Right ventricle myocardium superior (tissue), 1 donor: Measurements from ENCODE around the gene PLXNB2. TPM values are rescaled to one million over a fixed set of nuclear protein-coding genes. Genes with fewer than 3 reads are reported as not detected.
"Not testable (repeated sequence)": the region's sequence is repeated elsewhere in the genome, so short reads cannot be mapped to it uniquely, and the experiment has no call there.

Experiments used
- ATAC-seq: fragments of 200-7000 bp; cut with Tn5 transposase; one replicate; pipeline ENCODE4 v1.9.1; 2020; ENCODE audit warnings: mild to moderate bottlenecking; ENCODE audit not compliant: poor library complexity
- DNase-seq: peaks from one replicate; pipeline ENCODE4 v3.0.0-alpha.2; 2020
- intact Hi-C: fragments of 100-400 bp; cut with DNase I; formaldehyde crosslinking; loops from one replicate; pipeline ENCODE4 v1.11.2; 2022
- long read RNA-seq: library from polyadenylated mRNA; unstranded; transcript quantifications from one replicate; pipeline ENCODE4 v2.0.0, GENCODE V29; 2021
- total RNA-seq: library from RNA; stranded (reverse); fragmentation: NEBNext Ultra II Directional; extraction: Animal tissue kit (Norgen Biotek cat#: 25700); gene quantifications from one replicate; pipeline ENCODE4 v1.2.1, GENCODE V29; 2021
- donor health status: DM: no; HTN: yes; CAD: no; lungs with severe emphysema.

The PLXNB2 gene
- 68.3 TPM for total RNA-seq
- long read RNA-seq, full-length matches to known transcripts: 3 of 125 reads
- long read RNA-seq, partial matches to known transcripts: 108 of 125 reads
- long read RNA-seq, other reads (novel, unspliced or antisense): 14 of 125 reads

- DNase-seq: peak; percentile 92
- ATAC-seq: peak; percentile 52
- intact Hi-C loops: no loop called here
Measured at GRCh38 chr22:50306753-50307749, at the start of gene PLXNB2. TSS of gene PLXNB2 (minus strand) at chr22:50307646. CDS start at chr22:50290584, 17,062 bp downstream.

- DNase-seq (no peak), ATAC-seq (no peak)
- intact Hi-C loops: no loop called here
Measured at GRCh38 chr22:50357222-50357621, 49.8 kb upstream of the PLXNB2 start.

GRCh38 chr22:50356186-50356585, 48.7 kb upstream of the PLXNB2 start:
- no peak for ATAC-seq

GRCh38 chr22:50348058-50348457, 40.6 kb upstream of the PLXNB2 start:
- no peak for ATAC-seq
- intact Hi-C loops: no loop called here

More at GRCh38 chr22:50356186-50356585, 48.7 kb upstream of the PLXNB2 start:
- intact Hi-C loops: no loop called here
- no peak for DNase-seq

GRCh38 chr22:50347157-50347556, 39.7 kb upstream of the PLXNB2 start:
- intact Hi-C loops: no loop called here

More at GRCh38 chr22:50348058-50348457, 40.6 kb upstream of the PLXNB2 start:
- DNase-seq: peak; percentile 1

GRCh38 chr22:50346470-50346869, 39.0 kb upstream of the PLXNB2 start:
- peak; percentile 31 for DNase-seq
- ATAC-seq: no peak
- intact Hi-C loops: no loop called here

More at GRCh38 chr22:50347157-50347556, 39.7 kb upstream of the PLXNB2 start:
- no peak for ATAC-seq
- DNase-seq: peak; percentile 17

- DNase-seq (no peak), ATAC-seq (no peak)
- intact Hi-C loops: loop anchor here (2.0 to 5.0 kb wide), 2 partner anchors 66 to 103 kb away; no protein-coding TSS in a partner anchor
Measured at GRCh38 chr22:50343541-50343935, 36.1 kb upstream of the PLXNB2 start.

GRCh38 chr22:50342651-50343540, 35.5 kb upstream of the PLXNB2 start, which contains the start of gene PPP6R2:
TSS of gene PPP6R2 (plus strand) at chr22:50343327. CDS start at chr22:50393909, 50,582 bp downstream.
- intact Hi-C loops: loop anchor here (2.0 to 5.0 kb wide), 2 partner anchors 66 to 102 kb away; no protein-coding TSS in a partner anchor

GRCh38 chr22:50341977-50342650, 34.7 kb upstream of the PLXNB2 start:
- DNase-seq: peak; percentile 94
- peak; percentile 92 for ATAC-seq
- intact Hi-C loops: loop anchor here (2.0 to 5.0 kb wide), 2 partner anchors 65 to 101 kb away; no protein-coding TSS in a partner anchor

More at GRCh38 chr22:50342651-50343540, 35.5 kb upstream of the PLXNB2 start, which contains the start of gene PPP6R2:
- ATAC-seq: peak; percentile 97
- DNase-seq: peak; percentile 91

- intact Hi-C loops: loop anchor here (5.0 kb wide), 1 partner anchor 63 kb away; no protein-coding TSS in a partner anchor
- ATAC-seq (no peak), DNase-seq (no peak)
Measured at GRCh38 chr22:50339945-50340879, 32.8 kb upstream of the PLXNB2 start.

- no peak for ATAC-seq
- intact Hi-C loops: no loop called here
- no peak for DNase-seq
Measured at GRCh38 chr22:50338860-50339462, 31.5 kb upstream of the PLXNB2 start.

- DNase-seq (no peak), ATAC-seq (no peak)
- intact Hi-C loops: no loop called here
Measured at GRCh38 chr22:50338042-50338573, 30.7 kb upstream of the PLXNB2 start.

- ATAC-seq (no peak), DNase-seq (no peak)
- intact Hi-C loops: no loop called here
Measured at GRCh38 chr22:50337262-50338041, 30.0 kb upstream of the PLXNB2 start.

GRCh38 chr22:50334433-50334832, 27.0 kb upstream of the PLXNB2 start:
- ATAC-seq, intact Hi-C loops: not testable (repeated sequence)

GRCh38 chr22:50329236-50329635, 21.8 kb upstream of the PLXNB2 start:
- DNase-seq: no peak
- ATAC-seq: no peak
- intact Hi-C loops: loop anchor here (5.0 kb wide), 2 partner anchors 52 to 77 kb away; partner anchors contain the start of gene HDAC10

More at GRCh38 chr22:50334433-50334832, 27.0 kb upstream of the PLXNB2 start:
- DNase-seq: not testable (repeated sequence)
